T-helper 1 cell treated with Interleukin-12 subunit alpha and Interleukin-12 subunit beta and Interleukin-4 antibody, amounts not matched to agents 30 μg/mL and 1 μg/mL, for 36 hours (primary cell): Measurements from ENCODE around the gene RPS21.

Experiments used
- H3K27ac Mint-ChIP-seq: one replicate; pipeline ENCODE4 v1.8.0; 2021; ENCODE audit warnings: mild to moderate bottlenecking, mixed read lengths
- H3K27me3 Mint-ChIP-seq: one replicate; pipeline ENCODE4 v1.8.0; 2021; ENCODE audit warnings: low read depth, mixed read lengths
- H3K36me3 Mint-ChIP-seq: one replicate; pipeline ENCODE4 v1.8.0; 2021; ENCODE audit warnings: low read depth, mixed read lengths
- H3K4me1 Mint-ChIP-seq: one replicate; pipeline ENCODE4 v1.8.0; 2021; ENCODE audit warnings: low read depth, mixed read lengths
- H3K4me3 Mint-ChIP-seq: one replicate; pipeline ENCODE4 v1.8.0; 2021; ENCODE audit warnings: mild to moderate bottlenecking, moderate library complexity, mixed read lengths
- H3K9me3 Mint-ChIP-seq: one replicate; pipeline ENCODE4 v1.8.0; 2021; ENCODE audit warnings: mixed read lengths

RPS21 gene

DNA sequence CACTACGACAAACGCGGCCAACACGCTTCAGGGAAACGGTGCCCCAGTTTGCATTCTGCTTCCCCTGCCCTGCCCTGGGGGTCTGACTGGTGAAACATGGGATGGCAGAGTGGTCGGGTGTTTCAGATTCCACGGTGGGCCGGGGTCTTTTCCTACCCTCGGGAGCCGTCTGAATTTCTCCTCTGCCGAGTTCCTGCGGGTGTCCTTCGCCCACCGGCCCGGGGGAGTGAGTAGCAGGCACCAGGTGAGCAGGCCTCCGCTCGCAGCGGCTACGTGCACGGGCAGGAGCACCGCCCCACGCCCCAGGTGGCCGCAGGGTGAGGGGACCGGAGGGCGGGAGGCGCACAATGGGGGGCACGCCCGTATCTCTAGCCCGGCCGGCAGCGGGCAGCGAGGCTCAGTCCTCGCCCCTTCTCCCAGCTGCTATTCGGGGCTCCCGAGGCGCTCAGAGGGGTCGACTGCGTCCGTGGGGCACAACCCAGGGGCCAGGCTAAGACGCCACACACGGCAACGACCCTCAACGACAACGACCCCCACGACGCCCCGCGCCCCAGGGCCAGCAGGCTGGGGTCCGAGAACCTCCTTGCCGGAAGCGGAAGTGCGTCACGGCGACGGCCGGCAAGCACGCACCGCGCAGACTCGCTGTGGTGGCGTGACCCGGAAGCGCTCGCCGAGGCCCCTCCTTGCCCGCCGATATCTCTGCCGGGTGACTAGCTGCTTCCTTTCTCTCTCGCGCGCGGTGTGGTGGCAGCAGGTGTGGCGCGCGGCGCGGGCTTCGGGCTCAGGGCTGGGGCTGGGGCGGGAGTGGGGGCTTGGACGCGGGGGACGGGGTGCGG is at the start of gene RPS21:
TSS of gene RPS21 (plus strand) at position 721 of the 836 bp plus-strand sequence. CDS start 236 bp downstream, outside the sequence.
- Mint-ChIP-seq H3K9me3 (peaks cover 5% of the 10 kb centered on the region), H3K27ac (peak within 1 kb of the TSS; percentile 88), H3K4me3 (peak within 1 kb of the TSS; percentile 94), H3K4me1 (peaks cover 39% of the 10 kb centered on the region), H3K36me3 (peaks cover 34% of the 10 kb centered on the region), H3K27me3 (no peaks in the 10 kb centered on the region)

- Mint-ChIP-seq H3K27me3 (no peaks in the 10 kb centered on the region), H3K4me1 (no peaks in the 10 kb centered on the region), H3K9me3 (no peaks in the 10 kb centered on the region), H3K27ac (no peak overlapping the region), H3K4me3 (no peak overlapping the region), H3K36me3 (no peaks in the 10 kb centered on the region)
These were observed 49.2 kb upstream of the RPS21 start for GRCh38 chr20:62337558-62338293.

DNA sequence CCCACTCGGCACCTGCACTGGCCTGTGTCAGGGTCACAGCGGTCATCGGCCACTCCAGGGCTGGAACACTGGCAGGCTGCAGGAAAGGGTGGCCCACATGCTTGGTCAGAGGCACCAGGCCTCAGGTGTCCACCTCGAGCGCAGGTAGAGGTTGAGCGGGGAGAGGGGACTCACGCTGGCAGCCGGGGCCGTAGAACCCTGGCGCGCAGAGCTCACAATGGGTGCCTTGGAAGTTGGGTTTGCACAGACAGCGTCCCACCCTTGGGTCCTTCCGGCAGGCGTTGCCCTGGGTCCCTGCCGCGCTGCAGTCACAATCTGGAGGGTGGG is 48.6 kb upstream of the RPS21 start:
- Mint-ChIP-seq H3K4me3 (no peak overlapping the region), H3K27me3 (peaks cover 3% of the 10 kb centered on the region), H3K27ac (no peak overlapping the region), H3K9me3 (no peaks in the 10 kb centered on the region), H3K4me1 (no peaks in the 10 kb centered on the region), H3K36me3 (no peaks in the 10 kb centered on the region)

DNA sequence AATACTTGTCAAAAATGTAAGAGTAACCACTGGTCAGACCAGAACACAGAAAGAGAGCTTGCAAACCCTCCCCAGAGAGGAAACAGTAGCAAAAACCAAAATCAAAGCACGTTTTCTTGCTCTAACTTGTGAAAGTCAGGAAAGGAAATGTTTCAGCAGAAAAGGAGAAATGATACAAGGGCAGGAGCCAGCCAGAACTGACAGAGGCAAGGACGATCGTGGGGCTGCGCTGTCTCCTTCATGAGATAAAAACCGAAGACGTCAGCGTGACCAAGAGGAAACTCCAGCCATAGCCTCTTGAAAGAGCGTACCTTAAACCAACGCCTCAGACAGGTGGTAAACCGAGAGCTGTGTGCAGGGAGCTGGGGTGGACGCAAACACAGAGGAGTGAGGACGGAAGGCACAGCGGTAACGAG is 47.2 kb upstream of the RPS21 start:
- Mint-ChIP-seq H3K27me3 (peaks cover 4% of the 10 kb centered on the region), H3K4me3 (no peak overlapping the region), H3K36me3 (no peaks in the 10 kb centered on the region), H3K27ac (no peak overlapping the region), H3K4me1 (no peaks in the 10 kb centered on the region), H3K9me3 (no peaks in the 10 kb centered on the region)

- H3K27ac Mint-ChIP-seq: no peak overlapping the region
- no peaks in the 10 kb centered on the region for H3K4me1 Mint-ChIP-seq
- H3K4me3 Mint-ChIP-seq: no peak overlapping the region
- H3K27me3 Mint-ChIP-seq: peaks cover 4% of the 10 kb centered on the region
- H3K9me3 Mint-ChIP-seq: no peaks in the 10 kb centered on the region
- no peaks in the 10 kb centered on the region for H3K36me3 Mint-ChIP-seq
These were observed 44.0 kb upstream of the RPS21 start for GRCh38 chr20:62342910-62343309.

DNA sequence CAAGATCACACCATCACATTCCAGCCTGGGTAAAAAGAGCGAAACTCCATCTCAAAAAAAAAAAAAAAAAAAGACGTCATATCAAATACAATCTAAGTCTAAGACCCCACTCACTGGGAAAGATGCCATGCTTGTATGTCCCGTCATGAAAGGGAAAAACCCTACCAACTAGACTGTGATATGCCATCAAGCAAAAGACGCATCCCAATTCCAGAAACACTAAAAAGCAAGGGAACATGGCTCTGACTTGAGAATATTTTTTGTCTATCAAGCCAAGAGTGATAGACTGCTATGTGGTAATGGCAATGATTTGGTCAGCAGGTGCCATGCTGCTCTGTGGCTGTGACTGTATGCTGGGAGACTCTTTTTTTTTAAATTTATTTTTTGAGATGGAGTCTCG is 42.8 kb upstream of the RPS21 start:
- H3K27ac Mint-ChIP-seq: no peak overlapping the region
- no peak overlapping the region for H3K4me3 Mint-ChIP-seq
- H3K4me1 Mint-ChIP-seq: peaks cover 2% of the 10 kb centered on the region
- peaks cover 5% of the 10 kb centered on the region for H3K9me3 Mint-ChIP-seq
- H3K27me3 Mint-ChIP-seq: peaks cover 4% of the 10 kb centered on the region
- H3K36me3 Mint-ChIP-seq: peaks cover 2% of the 10 kb centered on the region

DNA sequence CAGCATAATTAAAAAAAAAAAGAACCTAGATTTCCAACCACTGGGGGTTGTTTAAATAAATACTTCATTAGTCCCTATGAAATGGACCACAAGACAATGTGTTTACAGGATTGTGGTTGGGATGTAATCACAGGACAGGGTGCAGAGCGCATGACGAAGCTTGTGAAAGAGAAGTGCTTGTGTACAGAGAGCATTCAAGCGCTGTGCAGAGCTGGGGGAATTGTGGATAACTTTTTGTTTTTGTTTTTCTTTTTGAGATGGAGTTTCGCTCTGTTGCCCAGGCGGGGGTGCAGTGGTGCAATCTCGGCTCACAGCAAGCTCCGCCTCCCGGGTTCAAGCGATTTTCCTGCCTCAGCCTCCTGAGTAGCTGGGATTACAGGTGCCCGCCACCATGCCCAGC is 42.1 kb upstream of the RPS21 start:
- no peak overlapping the region for H3K27ac Mint-ChIP-seq
- H3K36me3 Mint-ChIP-seq: peaks cover 4% of the 10 kb centered on the region
- H3K4me3 Mint-ChIP-seq: no peak overlapping the region
- H3K9me3 Mint-ChIP-seq: peaks cover 9% of the 10 kb centered on the region
- peaks cover 4% of the 10 kb centered on the region for H3K27me3 Mint-ChIP-seq
- peaks cover 2% of the 10 kb centered on the region for H3K4me1 Mint-ChIP-seq

DNA sequence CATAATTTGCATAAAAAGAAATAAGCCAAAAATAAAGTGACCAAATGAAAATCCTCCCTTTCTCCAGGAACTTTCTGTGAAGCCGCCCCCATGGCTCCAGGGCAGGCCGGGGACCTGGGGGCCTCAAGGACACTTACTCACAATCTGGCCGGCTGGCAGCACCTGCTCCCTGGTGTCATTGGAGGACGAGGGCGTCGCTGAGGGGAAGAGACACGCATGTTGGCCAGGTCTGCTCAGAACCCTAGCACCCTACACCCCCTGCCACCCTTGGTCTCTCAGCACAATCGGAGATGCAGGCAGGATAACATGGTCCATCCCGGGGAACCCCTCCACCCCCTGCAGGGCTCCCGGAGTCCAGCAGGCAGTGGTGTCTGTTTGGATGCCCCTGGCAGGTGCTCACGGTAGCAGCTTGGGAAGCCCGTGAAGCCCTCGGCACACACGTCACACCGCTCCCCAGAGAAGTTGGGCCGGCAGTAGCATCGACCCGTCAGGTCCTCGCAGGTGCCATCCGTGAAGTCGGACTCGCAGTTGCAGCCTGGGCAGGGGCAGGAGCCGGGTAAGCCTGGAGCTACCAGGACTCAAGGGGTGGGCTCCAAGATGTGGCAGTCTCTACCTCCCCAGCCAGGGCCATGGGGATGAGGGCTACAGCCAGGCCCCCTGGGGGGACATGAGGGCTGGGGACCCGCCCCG is 41.1 kb upstream of the RPS21 start:
- Mint-ChIP-seq H3K36me3 (peaks cover 4% of the 10 kb centered on the region), H3K4me3 (no peak overlapping the region), H3K4me1 (peaks cover 2% of the 10 kb centered on the region)

GRCh38 chr20:62346398-62347150 is 40.3 kb upstream of the RPS21 start:
- H3K4me3 Mint-ChIP-seq: no peak overlapping the region
- peaks cover 2% of the 10 kb centered on the region for H3K4me1 Mint-ChIP-seq
- peaks cover 4% of the 10 kb centered on the region for H3K36me3 Mint-ChIP-seq
- peaks cover 4% of the 10 kb centered on the region for H3K27me3 Mint-ChIP-seq
- H3K27ac Mint-ChIP-seq: no peak overlapping the region
- peaks cover 9% of the 10 kb centered on the region for H3K9me3 Mint-ChIP-seq

More for the DNA sequence above, 41.1 kb upstream of the RPS21 start:
- Mint-ChIP-seq H3K27ac (no peak overlapping the region), H3K9me3 (peaks cover 9% of the 10 kb centered on the region), H3K27me3 (peaks cover 4% of the 10 kb centered on the region)

DNA sequence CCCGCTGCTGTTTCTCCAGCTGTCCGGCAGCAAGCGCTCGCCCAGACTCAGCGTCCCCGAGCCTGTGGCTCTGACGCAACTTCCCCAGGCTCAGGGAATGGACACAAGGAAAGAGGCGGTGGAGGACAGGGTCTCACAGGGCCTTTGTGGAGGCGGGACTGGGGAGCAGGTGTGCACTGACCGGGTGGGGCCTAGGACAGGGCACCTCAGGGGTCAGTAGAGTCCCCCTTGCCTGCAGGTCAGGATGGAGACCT is 39.8 kb upstream of the RPS21 start:
- Mint-ChIP-seq H3K9me3 (peaks cover 9% of the 10 kb centered on the region), H3K4me3 (no peak overlapping the region)

DNA sequence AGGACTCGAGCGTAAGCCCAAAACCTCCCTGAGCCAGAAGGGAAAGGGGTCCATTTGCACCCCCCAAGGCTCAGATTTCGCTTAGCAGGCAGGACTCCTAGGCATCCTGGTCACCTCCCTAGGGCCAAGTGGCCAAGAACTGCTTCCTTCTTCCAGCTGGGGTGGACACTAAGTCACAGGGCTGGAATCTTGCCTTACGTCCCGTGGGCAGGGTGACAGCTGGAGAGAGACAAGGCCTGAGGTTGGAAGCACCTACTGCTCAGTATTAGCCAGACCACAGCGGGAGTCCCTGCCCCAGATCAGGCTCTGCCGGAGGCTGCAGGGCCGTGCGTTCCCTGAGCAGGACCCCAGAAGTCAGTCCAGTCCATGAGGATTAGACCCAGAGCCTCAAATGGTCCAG is 39.5 kb upstream of the RPS21 start:
- no peak overlapping the region for H3K4me3 Mint-ChIP-seq
- peaks cover 4% of the 10 kb centered on the region for H3K36me3 Mint-ChIP-seq
- no peak overlapping the region for H3K27ac Mint-ChIP-seq
- peaks cover 9% of the 10 kb centered on the region for H3K9me3 Mint-ChIP-seq
- H3K27me3 Mint-ChIP-seq: peaks cover 4% of the 10 kb centered on the region
- peaks cover 2% of the 10 kb centered on the region for H3K4me1 Mint-ChIP-seq

More for the DNA sequence above, 39.8 kb upstream of the RPS21 start:
- Mint-ChIP-seq H3K27ac (no peak overlapping the region), H3K36me3 (peaks cover 4% of the 10 kb centered on the region), H3K27me3 (peaks cover 4% of the 10 kb centered on the region), H3K4me1 (peaks cover 2% of the 10 kb centered on the region)

DNA sequence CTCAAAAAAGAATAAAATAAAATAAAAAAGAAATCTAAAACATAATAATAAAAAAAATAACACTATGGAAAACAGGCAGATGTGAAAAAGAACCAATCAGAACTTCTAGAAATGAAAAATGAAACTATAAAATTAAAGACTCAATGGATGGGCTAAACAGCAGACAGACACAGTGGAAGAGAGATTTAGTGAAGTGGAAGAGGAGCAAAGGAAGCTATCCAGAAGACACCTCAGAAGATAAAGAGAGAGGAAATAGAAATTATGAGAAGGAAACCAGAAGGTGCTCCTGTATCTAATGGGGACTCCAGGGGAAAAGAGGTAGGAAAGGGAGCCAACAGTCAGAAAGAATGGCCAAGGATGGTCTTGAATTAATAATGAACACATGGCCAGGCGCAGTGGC is 38.3 kb upstream of the RPS21 start:
- H3K4me1 Mint-ChIP-seq: peaks cover 2% of the 10 kb centered on the region
- no peak overlapping the region for H3K4me3 Mint-ChIP-seq
- H3K27ac Mint-ChIP-seq: no peak overlapping the region

GRCh38 chr20:62349556-62350097 is 37.3 kb upstream of the RPS21 start:
- peaks cover 9% of the 10 kb centered on the region for H3K9me3 Mint-ChIP-seq
- peaks cover 2% of the 10 kb centered on the region for H3K4me1 Mint-ChIP-seq
- H3K4me3 Mint-ChIP-seq: no peak overlapping the region
- peaks cover 4% of the 10 kb centered on the region for H3K36me3 Mint-ChIP-seq
- no peaks in the 10 kb centered on the region for H3K27me3 Mint-ChIP-seq
- H3K27ac Mint-ChIP-seq: no peak overlapping the region

More for the DNA sequence above, 38.3 kb upstream of the RPS21 start:
- peaks cover 9% of the 10 kb centered on the region for H3K9me3 Mint-ChIP-seq
- peaks cover 4% of the 10 kb centered on the region for H3K36me3 Mint-ChIP-seq
- H3K27me3 Mint-ChIP-seq: no peaks in the 10 kb centered on the region

GRCh38 chr20:62350098-62350628 is 36.7 kb upstream of the RPS21 start:
- H3K27ac Mint-ChIP-seq: no peak overlapping the region
- peaks cover 4% of the 10 kb centered on the region for H3K36me3 Mint-ChIP-seq
- peaks cover 9% of the 10 kb centered on the region for H3K9me3 Mint-ChIP-seq
- no peaks in the 10 kb centered on the region for H3K27me3 Mint-ChIP-seq
- H3K4me3 Mint-ChIP-seq: no peak overlapping the region
- peaks cover 2% of the 10 kb centered on the region for H3K4me1 Mint-ChIP-seq
